MM.1S (cell line): ENCODE results near the gene SMURF1.

ENCODE experiments used
- EZH2phosphoT487 ChIP-seq: fragments of 300-600 bp; sonication (generic); IDR thresholded peaks from 2 replicates; pipeline ENCODE4 v1.6.1; 2018; ENCODE audit warnings: antibody characterized with exemption, low read length
- TF ChIP-seq, protein P1 (sequence below): fragments of 300-600 bp; sonication (generic); IDR thresholded peaks from 2 replicates; pipeline ENCODE4 v1.5.1; 2016; ENCODE audit warnings: antibody characterized with exemption, low read length, mixed read lengths

DNA sequence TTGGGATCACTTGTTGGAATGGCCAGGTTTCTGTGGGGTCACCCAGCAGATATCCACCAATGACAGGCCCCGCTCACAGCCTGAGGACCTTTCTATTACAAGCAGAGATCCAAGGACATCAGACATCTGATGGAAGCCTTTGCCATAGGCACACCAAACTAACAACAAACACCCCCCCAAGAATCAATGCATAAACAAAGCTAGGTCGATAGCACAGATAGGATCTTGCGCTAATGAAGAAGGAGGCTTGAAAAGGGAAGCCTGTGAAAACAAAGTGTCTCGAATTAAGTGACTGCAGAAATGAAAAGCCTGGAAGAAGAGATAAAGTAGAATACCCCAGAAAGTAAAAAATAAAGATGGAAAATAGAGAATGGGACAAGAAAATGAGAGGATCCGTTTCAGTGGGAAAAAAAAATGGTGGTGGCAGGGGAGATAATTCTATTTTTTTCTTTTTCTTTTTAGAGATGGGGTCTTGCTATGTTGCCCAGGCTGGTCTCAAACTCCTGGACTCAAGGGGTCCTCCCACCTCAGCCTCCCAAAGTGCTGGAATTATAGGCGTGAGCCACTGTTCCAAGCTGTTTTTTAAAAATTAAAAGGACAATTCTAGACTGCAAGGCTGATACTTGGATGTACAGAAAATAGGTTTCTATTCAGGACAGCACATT lies 26.3 kb upstream of the SMURF1 start:
- TF ChIP-seq, protein P1, sequence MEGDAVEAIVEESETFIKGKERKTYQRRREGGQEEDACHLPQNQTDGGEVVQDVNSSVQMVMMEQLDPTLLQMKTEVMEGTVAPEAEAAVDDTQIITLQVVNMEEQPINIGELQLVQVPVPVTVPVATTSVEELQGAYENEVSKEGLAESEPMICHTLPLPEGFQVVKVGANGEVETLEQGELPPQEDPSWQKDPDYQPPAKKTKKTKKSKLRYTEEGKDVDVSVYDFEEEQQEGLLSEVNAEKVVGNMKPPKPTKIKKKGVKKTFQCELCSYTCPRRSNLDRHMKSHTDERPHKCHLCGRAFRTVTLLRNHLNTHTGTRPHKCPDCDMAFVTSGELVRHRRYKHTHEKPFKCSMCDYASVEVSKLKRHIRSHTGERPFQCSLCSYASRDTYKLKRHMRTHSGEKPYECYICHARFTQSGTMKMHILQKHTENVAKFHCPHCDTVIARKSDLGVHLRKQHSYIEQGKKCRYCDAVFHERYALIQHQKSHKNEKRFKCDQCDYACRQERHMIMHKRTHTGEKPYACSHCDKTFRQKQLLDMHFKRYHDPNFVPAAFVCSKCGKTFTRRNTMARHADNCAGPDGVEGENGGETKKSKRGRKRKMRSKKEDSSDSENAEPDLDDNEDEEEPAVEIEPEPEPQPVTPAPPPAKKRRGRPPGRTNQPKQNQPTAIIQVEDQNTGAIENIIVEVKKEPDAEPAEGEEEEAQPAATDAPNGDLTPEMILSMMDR = no peak
- no peak for TF ChIP-seq EZH2phosphoT487
